A673 (cell line): ENCODE data around the gene ADCY10.

ENCODE experiments used
- EZH2 ChIP-seq: fragments of 200-600 bp; sonication (generic); IDR thresholded peaks from 2 replicates; pipeline ENCODE4 v1.6.1; 2017; ENCODE audit warnings: borderline replicate concordance, low read depth, mild to moderate bottlenecking, mixed read lengths, antibody characterized with exemption, low read length; ENCODE audit not compliant: poor library complexity, severe bottlenecking
- TF ChIP-seq, protein P1 (sequence below): fragments of 300-800, 200-600 bp; sonication (generic); conservative IDR thresholded peaks from 2 replicates; pipeline ENCODE4 v1.5.1; 2017; ENCODE audit warnings: low read depth, mild to moderate bottlenecking, antibody characterized with exemption, low read length, moderate library complexity, mixed read lengths

GRCh38 chr1:167791281-167792187 is 122.4 kb downstream of the ADCY10 start:
- TF ChIP-seq, protein P1, sequence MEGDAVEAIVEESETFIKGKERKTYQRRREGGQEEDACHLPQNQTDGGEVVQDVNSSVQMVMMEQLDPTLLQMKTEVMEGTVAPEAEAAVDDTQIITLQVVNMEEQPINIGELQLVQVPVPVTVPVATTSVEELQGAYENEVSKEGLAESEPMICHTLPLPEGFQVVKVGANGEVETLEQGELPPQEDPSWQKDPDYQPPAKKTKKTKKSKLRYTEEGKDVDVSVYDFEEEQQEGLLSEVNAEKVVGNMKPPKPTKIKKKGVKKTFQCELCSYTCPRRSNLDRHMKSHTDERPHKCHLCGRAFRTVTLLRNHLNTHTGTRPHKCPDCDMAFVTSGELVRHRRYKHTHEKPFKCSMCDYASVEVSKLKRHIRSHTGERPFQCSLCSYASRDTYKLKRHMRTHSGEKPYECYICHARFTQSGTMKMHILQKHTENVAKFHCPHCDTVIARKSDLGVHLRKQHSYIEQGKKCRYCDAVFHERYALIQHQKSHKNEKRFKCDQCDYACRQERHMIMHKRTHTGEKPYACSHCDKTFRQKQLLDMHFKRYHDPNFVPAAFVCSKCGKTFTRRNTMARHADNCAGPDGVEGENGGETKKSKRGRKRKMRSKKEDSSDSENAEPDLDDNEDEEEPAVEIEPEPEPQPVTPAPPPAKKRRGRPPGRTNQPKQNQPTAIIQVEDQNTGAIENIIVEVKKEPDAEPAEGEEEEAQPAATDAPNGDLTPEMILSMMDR: peak; percentile 41
- TF ChIP-seq EZH2: no peak
